Measurements from ENCODE around the gene PLD5. TPM values are rescaled to one million over a fixed set of nuclear protein-coding genes. Genes with fewer than 3 reads are reported as not detected.

The PLD5 gene
- 2.9 TPM for polyA plus RNA-seq (2013, experiment 1 of 2)
- 3.2 TPM for polyA plus RNA-seq (2013, experiment 2 of 2)

DNA sequence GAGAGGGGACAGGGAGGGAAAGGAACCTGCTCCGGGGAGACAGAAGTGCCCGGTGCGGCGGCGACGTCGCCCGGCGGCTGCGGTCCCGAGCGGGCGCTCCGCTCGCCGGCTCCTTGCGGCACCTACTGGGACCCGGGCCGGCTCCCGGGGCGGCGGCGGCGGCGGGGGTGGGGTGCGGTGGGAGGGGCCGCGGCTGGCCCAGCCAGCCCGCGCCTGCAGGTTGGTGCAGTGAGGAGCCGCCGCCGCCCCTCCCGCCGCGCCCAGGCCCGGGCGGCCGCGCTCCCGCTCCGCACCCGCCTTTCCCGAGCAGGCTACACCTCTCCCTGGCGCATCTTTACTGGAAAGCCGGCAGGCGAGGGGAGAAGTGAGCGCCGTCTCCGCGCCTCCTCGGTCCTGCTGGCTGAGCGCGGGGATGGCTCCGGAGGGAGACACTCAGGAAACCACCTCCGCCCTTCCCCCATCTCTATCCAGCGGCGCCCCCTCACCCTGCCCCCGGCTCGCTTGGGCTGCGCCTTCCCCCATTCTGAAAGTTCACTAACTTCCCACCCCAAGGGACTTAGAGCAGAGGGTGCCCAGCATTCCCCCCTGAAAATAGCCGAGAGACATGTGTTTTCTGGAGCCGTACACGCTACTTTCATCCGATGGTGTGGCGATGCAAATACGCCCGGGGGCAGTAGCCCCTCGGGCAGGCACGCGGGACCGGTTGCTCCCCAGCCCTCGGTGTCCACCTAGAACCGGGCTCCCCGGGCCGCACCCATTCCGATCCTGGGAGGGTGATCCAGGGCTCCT lies at the start of gene PLD5:
Gene PLD5 (minus strand): TSS at position 127 of the 789 bp plus-strand sequence.
- Histone ChIP-seq H3K9me3 (ENCODE audit: insufficient read depth, low read depth, low read length) (no peaks in the 10 kb centered on the region), H3K4me1 (ENCODE audit: insufficient read depth, low read length) (peaks cover 18% of the 10 kb centered on the region; the same call in 1 of the 2 replicates), H3K4me3 (ENCODE audit: low read length) (peak within 1 kb of the TSS; percentile 73), H3K27ac (ENCODE audit: low read depth, low read length) (peak within 1 kb of the TSS; percentile 60; the same call in 1 of the 2 replicates), H3K9ac (ENCODE audit: low read depth, low read length) (peak within 1 kb of the TSS; percentile 66), H3K36me3 (ENCODE audit: insufficient read depth, low read length) (no peaks in the 10 kb centered on the region), H3K27me3 (ENCODE audit: insufficient read depth, low read length) (peaks cover 49% of the 10 kb centered on the region)
- under 1% methylated on average over 77 of the region's 77 CpGs for WGBS

DNA sequence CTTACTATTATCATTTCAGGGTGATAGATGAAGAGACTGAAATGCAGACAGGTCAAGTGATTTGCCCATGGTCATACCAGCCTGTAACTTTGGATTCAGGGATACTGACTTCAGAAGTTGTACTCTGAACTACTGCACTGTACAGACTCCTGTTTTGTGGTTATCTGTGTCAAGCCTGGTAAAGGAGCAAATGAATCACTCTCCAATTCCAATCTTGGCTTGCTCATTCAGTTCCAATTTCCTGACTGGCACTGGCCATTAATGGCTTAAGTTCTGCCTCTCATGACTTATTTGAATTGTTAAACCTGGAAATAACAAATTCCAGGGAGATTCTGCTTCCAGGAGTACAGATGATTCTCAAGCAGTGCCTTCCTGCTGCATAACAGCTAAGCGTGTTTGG lies 45.4 kb upstream of the PLD5 start:
- Histone ChIP-seq H3K9ac (ENCODE audit: low read depth, low read length) (no peak overlapping the region), H3K36me3 (ENCODE audit: insufficient read depth, low read length) (no peaks in the 10 kb centered on the region), H3K9me3 (ENCODE audit: insufficient read depth, low read depth, low read length) (no peaks in the 10 kb centered on the region), H3K27ac (ENCODE audit: low read depth, low read length) (no peak overlapping the region), H3K4me1 (ENCODE audit: insufficient read depth, low read length) (no peaks in the 10 kb centered on the region), H3K4me3 (ENCODE audit: low read length) (no peak overlapping the region), H3K27me3 (ENCODE audit: insufficient read depth, low read length) (no peaks in the 10 kb centered on the region)
- WGBS = 91% methylated on average over 1 of the region's 1 CpG

DNA sequence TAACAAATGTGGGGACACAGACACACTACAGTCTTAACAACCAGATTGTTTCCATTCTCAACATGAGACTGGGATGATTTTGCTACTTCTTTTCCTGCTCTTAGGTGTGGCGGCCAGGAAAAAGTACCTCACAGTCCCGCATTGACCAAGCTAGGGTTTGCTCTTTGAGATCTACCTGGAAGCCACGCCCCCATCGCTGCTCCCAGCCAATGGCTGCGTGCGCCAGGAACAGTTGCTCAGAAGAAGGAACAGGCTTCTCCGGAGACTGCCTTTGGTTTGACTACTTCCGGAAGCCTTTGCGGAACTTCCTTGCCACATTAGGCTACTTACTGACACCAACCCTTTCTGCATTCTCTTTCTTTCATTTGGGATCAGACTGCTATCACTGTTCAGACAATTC lies 44.2 kb upstream of the PLD5 start:
- Histone ChIP-seq H3K27ac (ENCODE audit: low read depth, low read length) (no peak overlapping the region), H3K4me1 (ENCODE audit: insufficient read depth, low read length) (no peaks in the 10 kb centered on the region), H3K36me3 (ENCODE audit: insufficient read depth, low read length) (no peaks in the 10 kb centered on the region), H3K9me3 (ENCODE audit: insufficient read depth, low read depth, low read length) (no peaks in the 10 kb centered on the region), H3K4me3 (ENCODE audit: low read length) (no peak overlapping the region), H3K27me3 (ENCODE audit: insufficient read depth, low read length) (no peaks in the 10 kb centered on the region), H3K9ac (ENCODE audit: low read depth, low read length) (no peak overlapping the region)
- 95% methylated on average over 9 of the region's 9 CpGs for WGBS

DNA sequence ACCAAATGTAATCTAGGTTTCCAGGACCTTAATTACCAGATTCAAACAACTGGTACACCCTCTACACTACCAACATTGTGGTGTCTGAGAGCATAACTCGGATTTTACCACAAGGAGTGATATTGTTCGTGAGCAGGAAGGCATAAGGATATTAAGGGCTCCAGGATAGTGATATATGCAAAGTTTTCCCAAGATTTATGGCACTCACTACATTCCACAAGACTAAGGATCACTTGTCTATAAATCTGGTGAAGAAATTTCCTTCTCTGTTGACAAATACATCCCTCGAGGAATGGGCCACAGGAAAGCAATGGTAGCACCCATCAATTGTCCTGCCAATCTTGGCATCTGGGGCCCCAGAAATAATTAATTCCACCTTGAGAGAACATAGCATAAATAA lies 43.1 kb upstream of the PLD5 start:
- Histone ChIP-seq H3K27me3 (ENCODE audit: insufficient read depth, low read length) (no peaks in the 10 kb centered on the region), H3K9me3 (ENCODE audit: insufficient read depth, low read depth, low read length) (no peaks in the 10 kb centered on the region), H3K4me3 (ENCODE audit: low read length) (no peak overlapping the region), H3K27ac (ENCODE audit: low read depth, low read length) (no peak overlapping the region), H3K4me1 (ENCODE audit: insufficient read depth, low read length) (no peaks in the 10 kb centered on the region), H3K36me3 (ENCODE audit: insufficient read depth, low read length) (no peaks in the 10 kb centered on the region), H3K9ac (ENCODE audit: low read depth, low read length) (no peak overlapping the region)
- 93% methylated on average over 3 of the region's 3 CpGs for WGBS

- Histone ChIP-seq H3K27ac (ENCODE audit: low read depth, low read length) (no peak overlapping the region), H3K36me3 (ENCODE audit: insufficient read depth, low read length) (no peaks in the 10 kb centered on the region), H3K9ac (ENCODE audit: low read depth, low read length) (no peak overlapping the region), H3K4me3 (ENCODE audit: low read length) (no peak overlapping the region), H3K4me1 (ENCODE audit: insufficient read depth, low read length) (no peaks in the 10 kb centered on the region), H3K9me3 (ENCODE audit: insufficient read depth, low read depth, low read length) (no peaks in the 10 kb centered on the region), H3K27me3 (ENCODE audit: insufficient read depth, low read length) (no peaks in the 10 kb centered on the region)
- WGBS = 99% methylated on average over 5 of the region's 5 CpGs
Observed at GRCh38 chr1:242556759-242557158, 32.3 kb upstream of the PLD5 start.

DNA sequence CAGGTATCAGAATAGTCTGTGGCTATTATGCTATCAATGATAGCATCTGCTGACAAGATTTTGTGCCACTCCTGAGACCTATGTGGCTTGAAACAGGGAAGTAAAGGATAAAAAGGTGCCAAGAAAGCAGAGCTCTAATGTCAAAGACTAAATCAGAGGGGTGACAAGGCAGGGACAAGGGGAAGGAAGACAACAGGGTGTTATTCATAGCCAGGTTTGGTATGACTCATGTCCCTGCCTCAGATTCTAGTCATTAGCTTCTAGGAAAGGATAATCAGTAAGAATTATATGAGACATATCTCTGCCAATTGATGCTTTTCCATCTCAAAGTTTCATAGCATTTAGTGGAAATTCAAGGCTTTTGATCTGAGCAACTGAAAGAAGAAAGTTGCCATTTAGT lies 31.8 kb upstream of the PLD5 start:
- Histone ChIP-seq H3K27ac (ENCODE audit: low read depth, low read length) (no peak overlapping the region), H3K4me1 (ENCODE audit: insufficient read depth, low read length) (no peaks in the 10 kb centered on the region), H3K9me3 (ENCODE audit: insufficient read depth, low read depth, low read length) (no peaks in the 10 kb centered on the region), H3K4me3 (ENCODE audit: low read length) (no peak overlapping the region), H3K36me3 (ENCODE audit: insufficient read depth, low read length) (no peaks in the 10 kb centered on the region), H3K27me3 (ENCODE audit: insufficient read depth, low read length) (no peaks in the 10 kb centered on the region), H3K9ac (ENCODE audit: low read depth, low read length) (no peak overlapping the region)

GRCh38 chr1:242554577-242554976 lies 30.1 kb upstream of the PLD5 start:
- H3K27ac ChIP-seq (ENCODE audit: low read depth, low read length) = no peak overlapping the region
- WGBS = 64% methylated on average over 5 of the region's 6 CpGs
- H3K27me3 ChIP-seq (ENCODE audit: insufficient read depth, low read length) = no peaks in the 10 kb centered on the region
- no peaks in the 10 kb centered on the region for H3K9me3 ChIP-seq (ENCODE audit: insufficient read depth, low read depth, low read length)
- H3K4me3 ChIP-seq (ENCODE audit: low read length) = no peak overlapping the region
- H3K36me3 ChIP-seq (ENCODE audit: insufficient read depth, low read length) = no peaks in the 10 kb centered on the region
- no peaks in the 10 kb centered on the region for H3K4me1 ChIP-seq (ENCODE audit: insufficient read depth, low read length)
- H3K9ac ChIP-seq (ENCODE audit: low read depth, low read length) = no peak overlapping the region

DNA sequence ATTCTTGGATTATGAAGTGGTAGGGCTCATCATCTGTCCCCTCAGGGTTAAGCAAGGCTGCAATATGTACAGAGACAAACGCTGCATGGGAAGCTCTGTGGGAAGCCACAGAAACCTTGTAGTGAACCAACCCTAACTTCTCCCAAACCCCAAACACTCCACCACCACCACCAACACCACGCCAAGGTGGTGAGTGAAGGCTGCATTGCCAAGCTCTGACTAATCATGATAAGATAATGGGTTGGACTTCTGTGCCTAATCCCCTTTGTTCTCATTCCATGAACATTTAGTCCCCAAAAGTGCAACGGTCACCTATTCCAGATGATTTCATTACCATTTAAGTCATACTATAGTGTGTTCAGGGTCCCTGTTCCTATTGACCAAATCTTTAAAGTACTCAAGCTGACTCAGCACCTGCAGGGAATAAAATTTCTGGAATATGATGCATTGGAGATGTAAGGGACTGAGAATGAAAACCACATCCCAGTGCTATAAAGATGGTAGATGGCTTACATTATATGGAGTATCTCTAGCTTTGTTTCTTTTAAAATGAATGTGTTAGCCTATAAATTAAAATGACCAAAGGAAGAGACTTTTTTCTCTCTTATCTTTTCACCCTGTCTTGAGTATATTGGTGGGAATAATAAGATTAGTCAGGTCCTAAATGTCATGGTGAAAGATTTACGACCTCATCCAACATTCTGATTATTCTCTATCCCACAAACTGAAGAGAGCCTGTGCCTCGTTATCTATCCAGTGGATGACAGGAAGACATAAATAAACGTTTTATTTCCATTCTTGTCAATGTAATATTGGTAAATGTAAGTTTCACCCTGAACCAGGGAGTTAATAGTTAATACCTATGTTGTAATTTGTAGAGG lies 22.6 kb upstream of the PLD5 start:
- no peak overlapping the region for H3K9ac ChIP-seq (ENCODE audit: low read depth, low read length)
- peaks cover 4% of the 10 kb centered on the region; the same call in 1 of the 2 replicates for H3K4me1 ChIP-seq (ENCODE audit: insufficient read depth, low read length)
- no peaks in the 10 kb centered on the region for H3K36me3 ChIP-seq (ENCODE audit: insufficient read depth, low read length)
- no peaks in the 10 kb centered on the region for H3K27me3 ChIP-seq (ENCODE audit: insufficient read depth, low read length)
- H3K9me3 ChIP-seq (ENCODE audit: insufficient read depth, low read depth, low read length) = no peaks in the 10 kb centered on the region
- H3K4me3 ChIP-seq (ENCODE audit: low read length) = no peak overlapping the region
- WGBS = 87% methylated on average over 6 of the region's 6 CpGs
- no peak overlapping the region for H3K27ac ChIP-seq (ENCODE audit: low read depth, low read length)

DNA sequence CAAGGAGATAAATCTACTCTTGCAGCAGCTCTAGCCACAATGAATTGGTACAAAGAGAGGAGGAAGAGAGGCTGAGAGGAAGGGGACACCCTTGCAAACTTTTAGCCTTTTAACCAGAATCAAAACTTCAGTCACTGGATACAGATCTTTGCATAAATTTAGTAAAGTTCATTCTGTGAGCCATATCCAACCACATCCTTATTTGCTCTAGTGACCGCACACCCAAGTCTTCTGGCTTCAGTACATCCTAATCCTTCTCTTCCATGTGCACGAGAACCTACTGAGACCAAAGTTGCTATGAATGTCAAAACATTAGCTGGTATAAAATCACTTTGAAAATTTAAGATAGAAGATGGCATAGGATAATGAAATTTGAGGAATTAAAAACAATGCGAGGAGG lies 21.9 kb upstream of the PLD5 start:
- peaks cover 4% of the 10 kb centered on the region; the same call in 1 of the 2 replicates for H3K4me1 ChIP-seq (ENCODE audit: insufficient read depth, low read length)
- no peak overlapping the region for H3K27ac ChIP-seq (ENCODE audit: low read depth, low read length)
- no peaks in the 10 kb centered on the region for H3K27me3 ChIP-seq (ENCODE audit: insufficient read depth, low read length)
- H3K4me3 ChIP-seq (ENCODE audit: low read length) = no peak overlapping the region
- H3K36me3 ChIP-seq (ENCODE audit: insufficient read depth, low read length) = no peaks in the 10 kb centered on the region
- WGBS = 99% methylated on average over 3 of the region's 3 CpGs
- H3K9ac ChIP-seq (ENCODE audit: low read depth, low read length) = no peak overlapping the region
- H3K9me3 ChIP-seq (ENCODE audit: insufficient read depth, low read depth, low read length) = no peaks in the 10 kb centered on the region

- WGBS = 58% methylated on average over 2 of the region's 2 CpGs
- no peak overlapping the region for H3K9ac ChIP-seq (ENCODE audit: low read depth, low read length)
- H3K36me3 ChIP-seq (ENCODE audit: insufficient read depth, low read length) = no peaks in the 10 kb centered on the region
- H3K9me3 ChIP-seq (ENCODE audit: insufficient read depth, low read depth, low read length) = no peaks in the 10 kb centered on the region
- no peak overlapping the region for H3K4me3 ChIP-seq (ENCODE audit: low read length)
- no peaks in the 10 kb centered on the region for H3K27me3 ChIP-seq (ENCODE audit: insufficient read depth, low read length)
- H3K4me1 ChIP-seq (ENCODE audit: insufficient read depth, low read length) = peaks cover 4% of the 10 kb centered on the region; the same call in 1 of the 2 replicates
- H3K27ac ChIP-seq (ENCODE audit: low read depth, low read length) = no peak overlapping the region
Observed at GRCh38 chr1:242544071-242544470, 19.6 kb upstream of the PLD5 start.

- 100% methylated on average over 2 of the region's 2 CpGs for WGBS
- Histone ChIP-seq H3K9me3 (ENCODE audit: insufficient read depth, low read depth, low read length) (no peaks in the 10 kb centered on the region), H3K36me3 (ENCODE audit: insufficient read depth, low read length) (no peaks in the 10 kb centered on the region)
Observed at GRCh38 chr1:242542271-242542670, 17.8 kb upstream of the PLD5 start.

More at GRCh38 chr1:242542271-242542670, 17.8 kb upstream of the PLD5 start:
- Histone ChIP-seq H3K4me1 (ENCODE audit: insufficient read depth, low read length) (peaks cover 4% of the 10 kb centered on the region; the same call in 1 of the 2 replicates), H3K4me3 (ENCODE audit: low read length) (no peak overlapping the region), H3K27ac (ENCODE audit: low read depth, low read length) (no peak overlapping the region), H3K9ac (ENCODE audit: low read depth, low read length) (no peak overlapping the region), H3K27me3 (ENCODE audit: insufficient read depth, low read length) (no peaks in the 10 kb centered on the region)

Data from HUES64 (cell line).